T1000 (cell line): ENCODE results near the gene DDX47.
"Not testable (repeated sequence)": the region's sequence is repeated elsewhere in the genome, so short reads cannot be mapped to it uniquely, and the experiment has no call there.

ENCODE experiments used
- DNase-seq: peaks from one replicate; lab custom pipeline; 2025; ENCODE audit warnings: mixed read lengths; lab: John Stamatoyannopoulos, UW

The DDX47 gene

GRCh38 chr12:12821975-12822374 lies 8.8 kb downstream of the DDX47 start:
- no peak for DNase-seq

GRCh38 chr12:12822886-12823285 lies 9.7 kb downstream of the DDX47 start:
- DNase-seq = no peak

DNA sequence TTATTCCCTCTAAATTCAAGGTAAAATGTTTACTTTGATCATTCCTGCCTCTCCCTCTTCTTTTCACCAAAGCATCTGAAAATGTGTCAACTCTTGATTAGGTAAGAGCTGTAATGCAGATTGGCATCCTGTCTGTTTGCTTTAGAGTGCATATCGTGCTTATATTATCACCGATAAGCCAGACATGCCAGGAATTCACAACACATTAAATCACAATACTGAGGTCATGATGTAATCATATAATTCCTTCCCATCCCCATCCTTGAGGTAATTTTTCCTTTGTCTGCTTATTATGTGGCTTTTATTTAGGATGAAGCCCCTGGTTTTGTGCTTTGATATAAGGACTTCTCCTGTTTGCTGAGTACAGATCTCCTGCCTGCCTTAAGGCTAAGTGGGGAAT lies 10.2 kb downstream of the DDX47 start:
- DNase-seq = no peak

DNA sequence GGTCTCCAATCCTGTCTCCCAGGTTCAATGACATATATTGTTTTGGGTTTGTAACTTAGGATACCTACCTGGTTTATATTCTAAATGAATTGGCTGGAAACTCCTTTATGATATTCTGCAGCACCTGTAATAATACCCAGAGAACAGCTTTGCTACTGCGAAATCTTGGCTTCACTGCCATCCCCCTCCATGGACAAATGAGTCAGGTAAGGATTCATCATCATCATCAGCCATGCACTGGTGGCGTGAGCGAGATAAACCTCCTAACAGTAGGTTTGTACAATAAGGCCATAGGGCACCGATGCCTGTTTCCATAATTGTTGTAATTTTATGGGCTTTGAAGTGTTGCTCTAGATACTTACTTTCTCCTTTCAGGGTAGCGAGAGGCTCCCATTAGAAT lies 10.7 kb downstream of the DDX47 start:
- no peak for DNase-seq

- DNase-seq = peak; percentile 11
These were observed 22.4 kb downstream of the DDX47 start for GRCh38 chr12:12835378-12836146.

GRCh38 chr12:12836571-12836970 lies 23.4 kb downstream of the DDX47 start:
- DNase-seq = no peak

- DNase-seq = peak; percentile 39
These were observed 24.1 kb downstream of the DDX47 start for GRCh38 chr12:12837025-12837812.

DNA sequence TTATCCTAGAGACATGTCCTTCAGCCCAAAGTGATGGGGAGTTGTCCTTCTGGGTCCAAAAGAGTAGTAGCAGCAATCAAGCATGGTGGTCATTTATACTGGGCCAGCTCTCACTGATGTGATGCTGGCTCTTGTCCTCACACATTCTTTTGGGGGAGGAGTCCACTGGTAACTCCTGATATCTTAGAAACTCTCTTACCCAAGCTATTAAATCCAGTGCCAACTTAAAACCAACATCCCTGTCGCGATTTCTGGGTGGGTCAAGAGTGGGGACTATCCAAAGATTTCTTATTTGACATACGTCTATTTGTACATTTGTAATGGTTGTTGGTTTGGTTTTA lies 24.6 kb downstream of the DDX47 start:
- no peak for DNase-seq

GRCh38 chr12:12839003-12839395 lies 25.9 kb downstream of the DDX47 start:
- no peak for DNase-seq

GRCh38 chr12:12839439-12839838 lies 26.3 kb downstream of the DDX47 start:
- not testable (repeated sequence) for DNase-seq

DNA sequence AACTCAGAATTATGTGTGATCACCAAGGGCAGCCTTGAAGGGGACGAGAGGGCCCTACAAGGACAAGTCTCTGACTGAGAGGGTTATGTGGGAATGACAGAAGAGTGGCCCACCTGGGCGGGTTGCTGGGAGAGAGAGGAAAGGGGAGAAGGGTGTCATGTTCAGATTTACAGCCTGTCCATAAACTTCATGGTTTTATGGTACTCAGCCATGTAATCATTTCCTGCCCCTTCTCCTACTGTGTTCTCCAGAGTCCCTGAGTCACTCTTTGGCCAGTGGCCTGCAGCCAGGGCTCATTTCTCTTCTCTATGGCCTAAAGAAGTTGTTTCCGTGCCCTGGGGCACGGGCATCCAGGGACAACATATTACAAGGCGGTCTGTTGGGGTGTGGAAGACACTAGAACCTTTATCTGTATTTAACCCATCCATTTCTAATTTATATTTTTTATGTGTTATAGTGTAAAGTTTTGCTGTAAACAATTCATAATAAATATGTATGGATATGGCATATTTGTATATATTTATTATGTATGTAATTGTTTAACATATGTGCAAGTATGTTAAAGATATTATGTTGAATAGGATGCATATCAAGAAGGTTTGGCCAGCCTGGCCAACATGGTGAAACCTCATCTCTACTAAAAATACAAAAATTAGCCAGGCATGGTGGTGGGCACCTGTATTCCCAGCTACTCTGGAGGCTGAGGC lies 26.9 kb downstream of the DDX47 start:
- peak; percentile 78 for DNase-seq

GRCh38 chr12:12840580-12840899 lies 27.4 kb downstream of the DDX47 start:
- DNase-seq = no peak

DNA sequence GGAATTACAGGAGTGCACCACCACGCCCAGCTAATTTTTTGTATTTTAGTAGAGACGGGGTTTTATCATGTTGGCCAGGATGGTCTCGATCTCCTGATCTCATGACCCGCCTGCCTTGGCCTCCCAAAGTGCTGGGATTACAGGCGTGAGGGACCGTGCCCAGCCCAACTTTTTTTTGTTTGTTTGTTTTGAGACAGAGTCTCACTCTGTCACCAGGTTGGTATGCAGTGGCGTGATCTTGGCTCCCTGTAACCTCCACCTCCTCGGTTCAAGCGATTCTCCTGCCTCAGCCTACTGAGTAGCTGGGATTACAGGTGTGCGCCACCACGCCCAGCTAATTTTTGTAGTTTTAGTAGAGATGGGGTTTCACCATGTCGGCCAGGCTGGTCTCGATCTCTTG lies 28.3 kb downstream of the DDX47 start:
- DNase-seq = not testable (repeated sequence)

DNA sequence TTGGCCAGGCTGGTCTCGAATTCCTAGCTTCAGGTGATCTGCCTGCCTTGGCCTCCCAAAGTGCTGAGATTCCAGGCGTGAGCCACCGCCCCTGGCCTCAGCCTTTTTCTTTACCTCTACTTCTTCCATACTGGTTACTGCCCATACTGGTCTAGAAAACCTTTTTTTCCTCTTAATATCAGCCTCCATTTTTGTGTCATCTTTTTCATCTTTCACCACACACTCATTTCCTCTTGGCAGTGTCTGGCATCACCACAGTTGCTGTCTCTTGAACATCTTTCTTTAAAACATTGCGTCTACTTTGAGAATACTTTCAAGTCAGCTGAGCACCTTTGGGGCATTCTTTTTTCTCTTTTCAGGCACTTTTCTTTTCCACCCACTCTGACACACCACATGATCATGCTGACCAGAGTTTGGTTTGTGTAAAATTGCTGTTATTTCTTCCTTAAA lies 32.7 kb downstream of the DDX47 start:
- no peak for DNase-seq

DNA sequence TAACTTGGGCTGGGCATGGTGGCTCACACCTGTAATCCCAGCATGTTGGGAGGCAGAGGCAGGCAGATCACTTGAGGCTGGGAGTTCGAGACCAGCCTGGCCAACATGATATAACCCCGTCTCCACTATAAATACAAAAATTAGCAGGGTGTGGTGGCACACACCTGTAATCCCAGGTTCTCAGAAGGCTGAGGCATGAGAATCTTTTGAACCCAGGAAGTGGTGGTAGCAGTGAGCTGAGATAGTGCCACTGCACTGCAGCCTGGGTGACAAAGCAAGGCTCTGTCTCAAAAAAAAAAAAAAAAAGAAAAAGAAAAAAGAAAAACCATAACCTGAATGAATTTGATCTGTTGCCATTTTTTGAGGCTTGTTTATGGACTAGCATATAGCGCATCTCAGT lies 33.6 kb downstream of the DDX47 start:
- DNase-seq = not testable (repeated sequence)

DNA sequence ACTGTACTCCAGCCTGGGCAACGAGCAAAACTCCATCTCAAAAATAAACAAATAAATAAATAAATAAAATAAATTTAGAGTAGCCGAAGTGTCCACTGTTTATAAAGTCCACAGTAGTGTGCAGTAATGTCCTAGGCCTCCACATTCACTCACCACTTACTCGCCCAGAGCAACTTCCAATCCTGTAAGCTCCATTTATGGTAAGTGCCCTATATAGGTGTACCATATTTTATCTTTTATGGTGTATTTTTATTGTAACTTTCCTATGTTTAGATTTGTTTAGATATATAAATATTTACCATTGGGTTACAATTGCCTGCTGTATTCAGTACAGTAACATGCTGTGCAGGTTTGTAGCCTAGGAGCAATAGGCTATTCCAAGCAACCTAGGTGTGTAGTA lies 40.3 kb downstream of the DDX47 start:
- no peak for DNase-seq

GRCh38 chr12:12859690-12860089 lies 46.5 kb downstream of the DDX47 start:
- peak; percentile 35 for DNase-seq

- no peak for DNase-seq
These were observed 51.1 kb downstream of the DDX47 start for GRCh38 chr12:12864243-12864642.

- no peak for DNase-seq
These were observed 55.5 kb downstream of the DDX47 start for GRCh38 chr12:12868477-12869235.

GRCh38 chr12:12870465-12870864 lies 57.3 kb downstream of the DDX47 start:
- peak; percentile 67 for DNase-seq

DNA sequence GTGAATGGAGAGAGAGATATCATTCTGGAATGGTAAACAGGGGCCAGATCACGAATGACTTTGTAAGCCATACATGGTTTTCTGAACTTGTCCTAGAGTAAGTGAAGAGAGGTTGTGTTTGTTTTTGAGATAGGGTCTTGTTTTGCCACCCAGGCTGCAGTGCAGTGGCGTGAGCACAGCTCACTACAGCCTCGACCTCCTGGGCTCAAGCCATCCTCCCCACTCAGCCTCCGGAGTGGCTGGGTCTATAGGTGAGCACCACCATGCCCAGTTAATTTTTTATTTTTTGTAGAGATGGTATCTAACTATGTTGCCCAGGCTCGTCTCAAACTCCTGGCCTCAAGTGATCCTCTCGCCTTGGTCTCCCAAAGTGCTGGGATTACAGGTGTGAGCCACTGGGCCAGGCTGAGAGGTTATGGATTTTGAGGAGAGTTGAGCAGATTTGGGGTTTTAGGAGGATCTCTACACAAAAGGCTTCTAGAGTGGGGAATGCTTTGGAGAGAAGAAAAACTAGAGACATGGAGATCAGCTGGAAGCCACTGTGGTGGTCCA lies 58.5 kb downstream of the DDX47 start:
- no peak for DNase-seq
